Measurements from ENCODE around the gene TOE1. TPM values are rescaled to one million over a fixed set of nuclear protein-coding genes. Genes with fewer than 3 reads are reported as not detected.

TOE1 gene
- total RNA-seq, 1 experiment from 2014 or later: 31.2 TPM

- H3K36me3 Mint-ChIP-seq (ENCODE audit: insufficient read depth in 1 of 3, low read depth in 3 of 3): no peaks in the 10 kb centered on the region
- no peak for DNase-seq
- H4K91ac ChIP-seq (ENCODE audit: insufficient read length, low read depth, low read length): no peak overlapping the region
- no peak overlapping the region for H3K14ac ChIP-seq (ENCODE audit: insufficient read depth, low read length)
- no peaks in the 10 kb centered on the region for H3K79me1 ChIP-seq (ENCODE audit: insufficient read depth, low read depth, low read length, poor library complexity, severe bottlenecking)
- no peak overlapping the region for H4K8ac ChIP-seq (replicated peaks; ENCODE audit: insufficient read length, low read depth, low read length)
- H3K56ac ChIP-seq (ENCODE audit: insufficient read length, low read depth, low read length): no peak overlapping the region
- peaks cover 12% of the 10 kb centered on the region for H3K4me1 ChIP-seq (ENCODE audit: insufficient read depth, low read length)
- H4K20me1 ChIP-seq (ENCODE audit: control insufficient read depth, insufficient read depth, insufficient read length): no peaks in the 10 kb centered on the region
- H2AFZ ChIP-seq (ENCODE audit: low read length): no peak overlapping the region
- H3K4me1 Mint-ChIP-seq: peaks cover 43 to 47% of the 10 kb centered on the region in 2 experiments
- H3T11ph ChIP-seq (ENCODE audit: low read length): no peak overlapping the region
- no CpG with 5 or more reads among the region's 10 CpGs for WGBS (ENCODE audit: extremely low coverage, insufficient read length, low lambda C conversion rate)
- H4K5ac ChIP-seq (ENCODE audit: insufficient read length, low read depth, low read length): no peak overlapping the region
- H3K4me2 ChIP-seq (ENCODE audit: insufficient read depth, insufficient read length, low read length): no peak overlapping the region
- H2BK5ac ChIP-seq (ENCODE audit: insufficient read length, low read length): no peak overlapping the region
- H3K27ac ChIP-seq (ENCODE audit: insufficient read length, low read depth, low read length): no peak overlapping the region
- H2BK120ac ChIP-seq (ENCODE audit: low read depth, low read length, poor library complexity, severe bottlenecking): no peak overlapping the region
- TF ChIP-seq CTCF (conservative IDR thresholded peaks at IDR 0.05): no peak
- H2BK20ac ChIP-seq (ENCODE audit: low read depth, low read length, poor library complexity, severe bottlenecking): no peak overlapping the region
- no peaks in the 10 kb centered on the region for H3K79me2 ChIP-seq (ENCODE audit: insufficient read depth, low read length)
- no peak overlapping the region for H3K18ac ChIP-seq (ENCODE audit: insufficient read length, low read depth, low read length)
- no peak overlapping the region for H3K9ac ChIP-seq (ENCODE audit: extremely low read depth, insufficient read length, low read length)
- H3K27me3 Mint-ChIP-seq (ENCODE audit: low read depth): no peaks in the 10 kb centered on the region
- peak overlapping the region in 2 of 3 experiments; percentile 1 to 92; a peak in 4 of 7 replicates for H3K27ac Mint-ChIP-seq
- no peak overlapping the region for H2AK5ac ChIP-seq (ENCODE audit: insufficient read length, low read length)
- no peak overlapping the region for H3K4ac ChIP-seq (ENCODE audit: low read depth, low read length)
- no peaks in the 10 kb centered on the region for H3K9me3 ChIP-seq (ENCODE audit: control insufficient read depth, low read depth, low read length)
- no peak overlapping the region for H3K23ac ChIP-seq (ENCODE audit: insufficient read length, low read depth, low read length)
- H3K9me3 Mint-ChIP-seq: no peaks in the 10 kb centered on the region; a peak in 1 of 5 replicates
- no peaks in the 10 kb centered on the region for H3K27me3 ChIP-seq (ENCODE audit: insufficient read depth, low read length)
- H2BK15ac ChIP-seq (ENCODE audit: low read depth, low read length): no peak overlapping the region
- peaks cover 9% of the 10 kb centered on the region for H3K23me2 ChIP-seq (ENCODE audit: insufficient read length, low read depth, low read length, poor library complexity, severe bottlenecking)
- H3K4me3 Mint-ChIP-seq: peak overlapping the region; percentile 85 to 88; a peak in 3 of 5 replicates
- H2BK12ac ChIP-seq (ENCODE audit: insufficient read length, low read depth, low read length): no peak overlapping the region
These were observed 34.7 kb upstream of the TOE1 start for GRCh38 chr1:45305231-45305630.
